Activated B cell treated with CpG ODN at 0.5 μM for 24 hours (primary cell): ENCODE data around the gene ANAPC5. TPM values are rescaled to one million over a fixed set of nuclear protein-coding genes. Genes with fewer than 3 reads are reported as not detected.

Experiments used
- ATAC-seq: fragments of 200-7000 bp; cut with Tn5 transposase; one replicate; pipeline ENCODE4 v1.10.0; 2021; ENCODE audit warnings: low read depth, mild to moderate bottlenecking, moderate library complexity
- CTCF ChIA-PET: fragments of 350-600 bp; sonication (Branson Sonifier 250); formaldehyde crosslinking; loops from one replicate; lab custom pipeline; 2021; ENCODE audit warnings: antibody characterized with exemption; lab: Charles Lee
- POLR2A ChIA-PET: fragments of 350-600 bp; sonication (Branson Sonifier 250); formaldehyde crosslinking; loops from one replicate; lab custom pipeline; 2021; ENCODE audit warnings: antibody characterized with exemption; lab: Charles Lee
- DNase-seq: peaks from one replicate; pipeline ENCODE4 v3.0.0; 2022
- H3K27ac Mint-ChIP-seq: one replicate; pipeline ENCODE4 v1.8.0; 2020; ENCODE audit warnings: mixed read lengths
- H3K27me3 Mint-ChIP-seq: one replicate; pipeline ENCODE4 v1.8.0; 2021; ENCODE audit warnings: mixed read lengths
- H3K36me3 Mint-ChIP-seq: one replicate; pipeline ENCODE4 v1.8.0; 2021; ENCODE audit warnings: low read depth, mixed read lengths
- H3K4me1 Mint-ChIP-seq: one replicate; pipeline ENCODE4 v1.8.0; 2021; ENCODE audit warnings: mixed read lengths
- H3K4me3 Mint-ChIP-seq: one replicate; pipeline ENCODE4 v1.8.0; 2020; ENCODE audit warnings: mild to moderate bottlenecking, mixed read lengths
- H3K9me3 Mint-ChIP-seq: one replicate; pipeline ENCODE4 v1.8.0; 2020; ENCODE audit warnings: mixed read lengths
- CTCF ChIP-seq: fragments of 200-600 bp; IDR thresholded peaks from one replicate; pipeline ENCODE4 v1.8.0; 2022; ENCODE audit warnings: antibody characterized with exemption, mild to moderate bottlenecking
- intact Hi-C: fragments of 100-400 bp; cut with micrococcal nuclease; formaldehyde crosslinking; loops from one replicate; pipeline ENCODE4 v1.15.1; 2024
- total RNA-seq: library from RNA; stranded (reverse); gene quantifications from 2 replicates; pipeline ENCODE4 v1.2.3, GENCODE V29; 2022

The ANAPC5 gene
- total RNA-seq, 1 donor from 2014 or later: 143 TPM

GRCh38 chr12:121365416-121366062 is 13.3 kb upstream of the ANAPC5 start:
- intact Hi-C loops: no loop called here
- no peak overlapping the region for H3K27ac Mint-ChIP-seq
- TF ChIP-seq CTCF: no peak
- ChIA-PET CTCF (interaction anchor here (1.7 kb wide), 1 partner anchor 33 kb away, joined by 4 read pairs; no protein-coding TSS in a partner anchor), POLR2A (interaction anchor here (0.6 kb wide), 1 partner anchor 49 kb away, joined by 8 read pairs; no protein-coding TSS in a partner anchor)
- no peaks in the 10 kb centered on the region for H3K36me3 Mint-ChIP-seq
- peaks cover 14% of the 10 kb centered on the region for H3K27me3 Mint-ChIP-seq
- DNase-seq (no peak), ATAC-seq (no peak)
- peaks cover 2% of the 10 kb centered on the region for H3K4me1 Mint-ChIP-seq
- H3K4me3 Mint-ChIP-seq: no peak overlapping the region
- no peaks in the 10 kb centered on the region for H3K9me3 Mint-ChIP-seq

- intact Hi-C loops: no loop called here
- no peak for TF ChIP-seq CTCF
- H3K27me3 Mint-ChIP-seq: peaks cover 14% of the 10 kb centered on the region
- ChIA-PET CTCF (interaction anchor here (1.7 kb wide), 1 partner anchor 32 kb away, joined by 4 read pairs; no protein-coding TSS in a partner anchor), POLR2A (no interaction called here)
- DNase-seq (no peak), ATAC-seq (no peak)
- H3K36me3 Mint-ChIP-seq: no peaks in the 10 kb centered on the region
- no peak overlapping the region for H3K4me3 Mint-ChIP-seq
- no peak overlapping the region for H3K27ac Mint-ChIP-seq
- H3K4me1 Mint-ChIP-seq: peaks cover 2% of the 10 kb centered on the region
- no peaks in the 10 kb centered on the region for H3K9me3 Mint-ChIP-seq
Measured at GRCh38 chr12:121364683-121365121, 12.5 kb upstream of the ANAPC5 start.

GRCh38 chr12:121358073-121358472 is 5.9 kb upstream of the ANAPC5 start:
- no peak overlapping the region for H3K4me3 Mint-ChIP-seq
- no peaks in the 10 kb centered on the region for H3K27me3 Mint-ChIP-seq
- H3K4me1 Mint-ChIP-seq: peaks cover 2% of the 10 kb centered on the region
- TF ChIP-seq CTCF: no peak
- POLR2A ChIA-PET: interaction anchor here (0.6 kb wide), 1 partner anchor 1555 kb away, joined by 3 read pairs; no protein-coding TSS in a partner anchor
- no peaks in the 10 kb centered on the region for H3K9me3 Mint-ChIP-seq
- CTCF ChIA-PET: no interaction called here
- no peak for DNase-seq
- H3K36me3 Mint-ChIP-seq: no peaks in the 10 kb centered on the region
- ATAC-seq: no peak
- intact Hi-C loops: no loop called here
- H3K27ac Mint-ChIP-seq: no peak overlapping the region

GRCh38 chr12:121357331-121357730 is 5.1 kb upstream of the ANAPC5 start:
- H3K9me3 Mint-ChIP-seq: no peaks in the 10 kb centered on the region
- CTCF ChIA-PET: no interaction called here
- no peak overlapping the region for H3K4me3 Mint-ChIP-seq
- no peaks in the 10 kb centered on the region for H3K27me3 Mint-ChIP-seq
- no peak overlapping the region for H3K27ac Mint-ChIP-seq
- H3K36me3 Mint-ChIP-seq: peaks cover 1% of the 10 kb centered on the region
- intact Hi-C loops: no loop called here
- POLR2A ChIA-PET: no interaction called here
- no peak for ATAC-seq
- no peak for DNase-seq
- peaks cover 6% of the 10 kb centered on the region for H3K4me1 Mint-ChIP-seq
- TF ChIP-seq CTCF: no peak

GRCh38 chr12:121356657-121357056 is 4.4 kb upstream of the ANAPC5 start:
- no peak for DNase-seq
- Mint-ChIP-seq H3K4me3 (no peak overlapping the region), H3K27me3 (no peaks in the 10 kb centered on the region), H3K9me3 (no peaks in the 10 kb centered on the region), H3K27ac (no peak overlapping the region), H3K4me1 (peaks cover 12% of the 10 kb centered on the region), H3K36me3 (peaks cover 8% of the 10 kb centered on the region)
- ChIA-PET CTCF (no interaction called here), POLR2A (no interaction called here)
- no peak for TF ChIP-seq CTCF
- no peak for ATAC-seq
- intact Hi-C loops: no loop called here
